Breast epithelium (tissue), 3 donors: ENCODE results near the gene KLHDC3.
A peak's percentile ranks its signal among the peaks of the same experiment; 100 is the strongest.

ENCODE experiments used
- POLR2A ChIP-seq: fragments of 450-650 bp; IDR thresholded peaks from one replicate; pipeline ENCODE4 v1.6.1; 2016; ENCODE audit warnings: antibody characterized with exemption, mild to moderate bottlenecking, moderate library complexity
- POLR2AphosphoS5 ChIP-seq, 3 donors: sonication (generic); formaldehyde crosslinking; IDR thresholded peaks; one replicate each; pipeline ENCODE4 v1.6.1; 2017; ENCODE audit warnings: antibody characterized with exemption in 3 of 3
- TF ChIP-seq, protein P1 (sequence below), 3 donors: fragments of 450-650 bp; IDR thresholded peaks; one replicate each; pipeline ENCODE4 v1.5.1; 2016 to 2017; ENCODE audit warnings: antibody characterized with exemption in 3 of 3, mild to moderate bottlenecking in 3 of 3, moderate library complexity in 3 of 3

GRCh38 chr6:43020847-43021246 lies 6.8 kb downstream of the KLHDC3 start:
- TF ChIP-seq, protein P1, sequence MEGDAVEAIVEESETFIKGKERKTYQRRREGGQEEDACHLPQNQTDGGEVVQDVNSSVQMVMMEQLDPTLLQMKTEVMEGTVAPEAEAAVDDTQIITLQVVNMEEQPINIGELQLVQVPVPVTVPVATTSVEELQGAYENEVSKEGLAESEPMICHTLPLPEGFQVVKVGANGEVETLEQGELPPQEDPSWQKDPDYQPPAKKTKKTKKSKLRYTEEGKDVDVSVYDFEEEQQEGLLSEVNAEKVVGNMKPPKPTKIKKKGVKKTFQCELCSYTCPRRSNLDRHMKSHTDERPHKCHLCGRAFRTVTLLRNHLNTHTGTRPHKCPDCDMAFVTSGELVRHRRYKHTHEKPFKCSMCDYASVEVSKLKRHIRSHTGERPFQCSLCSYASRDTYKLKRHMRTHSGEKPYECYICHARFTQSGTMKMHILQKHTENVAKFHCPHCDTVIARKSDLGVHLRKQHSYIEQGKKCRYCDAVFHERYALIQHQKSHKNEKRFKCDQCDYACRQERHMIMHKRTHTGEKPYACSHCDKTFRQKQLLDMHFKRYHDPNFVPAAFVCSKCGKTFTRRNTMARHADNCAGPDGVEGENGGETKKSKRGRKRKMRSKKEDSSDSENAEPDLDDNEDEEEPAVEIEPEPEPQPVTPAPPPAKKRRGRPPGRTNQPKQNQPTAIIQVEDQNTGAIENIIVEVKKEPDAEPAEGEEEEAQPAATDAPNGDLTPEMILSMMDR (IDR thresholded peaks at IDR 0.05): no peak
- TF ChIP-seq POLR2A (peak; percentile 7), POLR2AphosphoS5 (IDR thresholded peaks at IDR 0.05) (no peak)
